ENCODE results near the gene NMT1. TPM values are rescaled to one million over a fixed set of nuclear protein-coding genes. Genes with fewer than 3 reads are reported as not detected.

Gene NMT1
- total and polyA plus RNA-seq, 2 experiments from 2014 or later, result 95.6 to 298 TPM

- TF ChIP-seq POLR2AphosphoS5 (IDR thresholded peaks at IDR 0.05; ENCODE audit: low read depth) (0 out of 2 replicates have a peak, but pooled peaks have one; percentile 16), CREB1 (CRISPR knock-in tag; IDR thresholded peaks at IDR 0.05; ENCODE audit: low read depth) (no peak)
These were observed 42.0 kb upstream of the NMT1 start (continued) for GRCh38 chr17:45018848-45019711.

- peaks cover 49% of the 10 kb centered on the region for H3K27me3 ChIP-seq (ENCODE audit: insufficient read depth)
- H3K27ac ChIP-seq (ENCODE audit: low read depth), result no peak overlapping the region
- H3K36me3 ChIP-seq (ENCODE audit: insufficient read depth), result no peaks in the 10 kb centered on the region
- TF ChIP-seq CREB1 (CRISPR knock-in tag; IDR thresholded peaks at IDR 0.05; ENCODE audit: low read depth), result no peak
- no peak for TF ChIP-seq POLR2AphosphoS5 (IDR thresholded peaks at IDR 0.05; ENCODE audit: low read depth)
- peak; percentile 12 for TF ChIP-seq EZH2 (IDR thresholded peaks at IDR 0.05; ENCODE audit: low read depth, unreplicated experiment)
- ATAC-seq (peak; percentile 23), DNase-seq (ENCODE audit: low spot score) (peak; percentile 82)
- H2AFZ ChIP-seq, result no peak overlapping the region
- H3K9me3 Mint-ChIP-seq, result no peaks in the 10 kb centered on the region; the same call in 2 of the 3 replicates
- H3K4me1 Mint-ChIP-seq, result peaks cover 33% of the 10 kb centered on the region
- H4K20me1 ChIP-seq (replicated peaks; ENCODE audit: insufficient read depth), result no peaks in the 10 kb centered on the region; the same call in 1 of the 2 replicates
- peak overlapping the region; percentile 68 for H3K4me3 ChIP-seq
- H3K79me2 ChIP-seq (replicated peaks; ENCODE audit: insufficient read depth), result no peaks in the 10 kb centered on the region
- H3K4me3 Mint-ChIP-seq, result peak overlapping the region; percentile 67
- no peaks in the 10 kb centered on the region for H3K9me2 ChIP-seq (ENCODE audit: insufficient read depth)
- peaks cover 15% of the 10 kb centered on the region; the same call in 1 of the 2 replicates for H3F3A ChIP-seq (replicated peaks; ENCODE audit: low read depth)
- H3K4me1 ChIP-seq (ENCODE audit: insufficient read depth), result peaks cover 20% of the 10 kb centered on the region
- H3K4me2 ChIP-seq, result peak overlapping the region; percentile 90
- H3K27me3 Mint-ChIP-seq (ENCODE audit: insufficient read depth, low read depth, poor library complexity), result peaks cover 59% of the 10 kb centered on the region
- peaks cover 3% of the 10 kb centered on the region for H3K36me3 Mint-ChIP-seq (ENCODE audit: low read depth)
- H3K27ac Mint-ChIP-seq, result no peak overlapping the region
These were observed 40.6 kb upstream of the NMT1 start for GRCh38 chr17:45020354-45021138.

- 0 out of 2 replicates have a peak overlapping the region, but pooled peaks have one; percentile 26 for H3K27ac ChIP-seq (ENCODE audit: low read depth)
- TF ChIP-seq EZH2phosphoT487 (IDR thresholded peaks at IDR 0.05; ENCODE audit: unreplicated experiment), result no peak
- TF ChIP-seq CTCF (conservative IDR thresholded peaks at IDR 0.05; ENCODE audit: low read depth in 2 of 2), result peak; percentile 59 to 73
- TF ChIP-seq POLR2AphosphoS5 (IDR thresholded peaks at IDR 0.05; ENCODE audit: low read depth), result peak; percentile 48; the same call in 1 of the 2 replicates
- no peak for TF ChIP-seq ZNF462 (CRISPR knock-in tag; IDR thresholded peaks at IDR 0.05)
- no peak for TF ChIP-seq CREB1 (CRISPR knock-in tag; IDR thresholded peaks at IDR 0.05; ENCODE audit: low read depth)
These were observed 39.4 kb upstream of the NMT1 start for GRCh38 chr17:45021607-45022287.

More at GRCh38 chr17:45021607-45022287, 39.4 kb upstream of the NMT1 start:
- peak overlapping the region; percentile 90 for H3K4me2 ChIP-seq
- H3K4me3 Mint-ChIP-seq, result peak overlapping the region; percentile 67
- H3K9me3 Mint-ChIP-seq, result no peaks in the 10 kb centered on the region; the same call in 2 of the 3 replicates
- H3F3A ChIP-seq (replicated peaks; ENCODE audit: low read depth), result peaks cover 15% of the 10 kb centered on the region; the same call in 1 of the 2 replicates
- H3K27me3 ChIP-seq (ENCODE audit: insufficient read depth), result peaks cover 49% of the 10 kb centered on the region
- no peak overlapping the region for H2AFZ ChIP-seq
- H3K9me2 ChIP-seq (ENCODE audit: insufficient read depth), result no peaks in the 10 kb centered on the region
- DNase-seq (ENCODE audit: low spot score), result peak; percentile 77
- no peaks in the 10 kb centered on the region for H3K79me2 ChIP-seq (replicated peaks; ENCODE audit: insufficient read depth)
- H3K27ac Mint-ChIP-seq, result no peak overlapping the region
- H3K36me3 Mint-ChIP-seq (ENCODE audit: low read depth), result peaks cover 3% of the 10 kb centered on the region
- peak overlapping the region; percentile 68 for H3K4me3 ChIP-seq
- H3K36me3 ChIP-seq (ENCODE audit: insufficient read depth), result 0 out of 2 replicates have a peak, but pooled peaks cover 1% of the 10 kb centered on the region
- H3K27me3 Mint-ChIP-seq (ENCODE audit: insufficient read depth, low read depth, poor library complexity), result peaks cover 59% of the 10 kb centered on the region
- peaks cover 31% of the 10 kb centered on the region for H3K4me1 Mint-ChIP-seq
- peak; percentile 76 for ATAC-seq
- no peaks in the 10 kb centered on the region; the same call in 1 of the 2 replicates for H4K20me1 ChIP-seq (replicated peaks; ENCODE audit: insufficient read depth)
- peaks cover 20% of the 10 kb centered on the region for H3K4me1 ChIP-seq (ENCODE audit: insufficient read depth)
